IPS DF 6.9 (cell line): Measurements from ENCODE around the gene TPO.
"Not testable (repeated sequence)": the region's sequence is repeated elsewhere in the genome, so short reads cannot be mapped to it uniquely, and the experiment has no call there.

ENCODE experiments used
- DNase-seq: peaks from one replicate; pipeline ENCODE4 v3.0.0-alpha.2; 2013; ENCODE audit warnings: low read depth, low spot score
- H3K27ac ChIP-seq: one replicate; pipeline ENCODE4 v1.5.1; 2013; ENCODE audit warnings: low read length, control low read depth
- H3K27me3 ChIP-seq: 2 replicates; pipeline ENCODE4 v1.6.1; 2013; ENCODE audit warnings: mild to moderate bottlenecking, low read length; ENCODE audit not compliant: control insufficient read depth, insufficient read depth
- H3K36me3 ChIP-seq: 2 replicates; pipeline ENCODE4 v1.6.1; 2013; ENCODE audit warnings: low read length; ENCODE audit not compliant: control insufficient read depth, insufficient read depth
- H3K4me1 ChIP-seq: 2 replicates; pipeline ENCODE4 v1.6.1; 2013; ENCODE audit warnings: low read length; ENCODE audit not compliant: control insufficient read depth, insufficient read depth
- H3K4me3 ChIP-seq: 2 replicates; pipeline ENCODE4 v1.5.1; 2013; ENCODE audit warnings: mild to moderate bottlenecking, low read length
- H3K9me3 ChIP-seq: 2 replicates; pipeline ENCODE4 v1.6.1; 2013; ENCODE audit warnings: low read length, inconsistent platforms; ENCODE audit not compliant: control insufficient read depth, insufficient read depth
- WGBS: extraction: QIAGEN DNeasy Blood & Tissue Kit; methylation state at CpG from one replicate; pipeline ENCODE4 v1.1.7; 2013; ENCODE audit warnings: mixed read lengths, missing lambda C conversion rate; ENCODE audit not compliant: insufficient read length, insufficient coverage; 5-methylcytosine and 5-hydroxymethylcytosine counted together

TPO gene

GRCh38 chr2:1403565-1403964, 9.7 kb upstream of the TPO start:
- Histone ChIP-seq H3K9me3 (no peaks in the 10 kb centered on the region), H3K27me3 (no peaks in the 10 kb centered on the region), H3K4me3 (no peak overlapping the region), H3K27ac (no peak overlapping the region), H3K36me3 (no peaks in the 10 kb centered on the region), H3K4me1 (no peaks in the 10 kb centered on the region)
- WGBS, result no CpG with 5 or more reads among the region's 12 CpGs
- DNase-seq, result no peak

- Histone ChIP-seq H3K9me3 (no peaks in the 10 kb centered on the region), H3K36me3 (no peaks in the 10 kb centered on the region), H3K4me3 (no peak overlapping the region), H3K27me3 (no peaks in the 10 kb centered on the region), H3K27ac (no peak overlapping the region), H3K4me1 (no peaks in the 10 kb centered on the region)
- 100% methylated on average over 1 of the region's 1 CpG for WGBS
- DNase-seq, result no peak
Measured at GRCh38 chr2:1405124-1405523, 8.1 kb upstream of the TPO start.

GRCh38 chr2:1405967-1406366, 7.3 kb upstream of the TPO start:
- Histone ChIP-seq H3K27me3 (no peaks in the 10 kb centered on the region), H3K4me3 (no peak overlapping the region), H3K9me3 (no peaks in the 10 kb centered on the region), H3K4me1 (no peaks in the 10 kb centered on the region), H3K36me3 (no peaks in the 10 kb centered on the region), H3K27ac (no peak overlapping the region)
- DNase-seq, result no peak
- WGBS, result no CpG with 5 or more reads among the region's 3 CpGs

- Histone ChIP-seq H3K4me1 (no peaks in the 10 kb centered on the region), H3K9me3 (no peaks in the 10 kb centered on the region), H3K4me3 (no peak overlapping the region), H3K27me3 (no peaks in the 10 kb centered on the region), H3K27ac (no peak overlapping the region), H3K36me3 (no peaks in the 10 kb centered on the region)
- no CpG with 5 or more reads among the region's 2 CpGs for WGBS
- no peak for DNase-seq
Measured at GRCh38 chr2:1406434-1406833, 6.8 kb upstream of the TPO start.

GRCh38 chr2:1407950-1408675, 5.2 kb upstream of the TPO start:
- Histone ChIP-seq H3K9me3 (no peaks in the 10 kb centered on the region), H3K36me3 (no peaks in the 10 kb centered on the region), H3K4me1 (no peaks in the 10 kb centered on the region), H3K27me3 (no peaks in the 10 kb centered on the region), H3K27ac (no peak overlapping the region), H3K4me3 (no peak overlapping the region)
- no CpG with 5 or more reads among the region's 16 CpGs for WGBS
- no peak for DNase-seq

- Histone ChIP-seq H3K36me3 (no peaks in the 10 kb centered on the region), H3K27ac (no peak overlapping the region), H3K27me3 (no peaks in the 10 kb centered on the region), H3K4me1 (no peaks in the 10 kb centered on the region), H3K4me3 (no peak overlapping the region), H3K9me3 (no peaks in the 10 kb centered on the region)
- no CpG with 5 or more reads among the region's 13 CpGs for WGBS
- DNase-seq, result no peak
Measured at GRCh38 chr2:1414121-1414520, 858 bp downstream of the TPO start.

- not testable (repeated sequence) for H3K36me3 ChIP-seq, H3K9me3 ChIP-seq, H3K4me3 ChIP-seq, H3K27me3 ChIP-seq, DNase-seq, H3K4me1 ChIP-seq, H3K27ac ChIP-seq
- WGBS, result no CpG with 5 or more reads among the region's 11 CpGs
Measured at GRCh38 chr2:1414901-1415300, 1.6 kb downstream of the TPO start.

- H3K4me1 ChIP-seq, result no peaks in the 10 kb centered on the region
- H3K36me3 ChIP-seq, result no peaks in the 10 kb centered on the region
- H3K9me3 ChIP-seq, result no peaks in the 10 kb centered on the region
- no peak overlapping the region for H3K27ac ChIP-seq
- H3K4me3 ChIP-seq, result no peak overlapping the region
- WGBS, result no CpG with 5 or more reads among the region's 6 CpGs
- DNase-seq, result no peak
- H3K27me3 ChIP-seq, result no peaks in the 10 kb centered on the region
Measured at GRCh38 chr2:1415501-1415900, 2.2 kb downstream of the TPO start.

- no peaks in the 10 kb centered on the region; the same call in 1 of the 2 replicates for H3K4me1 ChIP-seq
- H3K9me3 ChIP-seq, result no peaks in the 10 kb centered on the region
- H3K4me3 ChIP-seq, result no peak overlapping the region
- no peaks in the 10 kb centered on the region for H3K36me3 ChIP-seq
- H3K27ac ChIP-seq, result no peak overlapping the region
- DNase-seq, result no peak
- H3K27me3 ChIP-seq, result no peaks in the 10 kb centered on the region
- WGBS, result no CpG with 5 or more reads among the region's 3 CpGs
Measured at GRCh38 chr2:1418566-1418965, 5.3 kb downstream of the TPO start.

GRCh38 chr2:1420746-1421480, 7.7 kb downstream of the TPO start:
- no peaks in the 10 kb centered on the region; the same call in 1 of the 2 replicates for H3K4me1 ChIP-seq
- no peaks in the 10 kb centered on the region for H3K36me3 ChIP-seq
- no peaks in the 10 kb centered on the region for H3K27me3 ChIP-seq
- no CpG with 5 or more reads among the region's 23 CpGs for WGBS
- H3K4me3 ChIP-seq, result no peak overlapping the region
- DNase-seq, result no peak
- no peak overlapping the region for H3K27ac ChIP-seq
- H3K9me3 ChIP-seq, result no peaks in the 10 kb centered on the region

- no CpG with 5 or more reads among the region's 14 CpGs for WGBS
- Histone ChIP-seq H3K27me3 (no peaks in the 10 kb centered on the region), H3K4me1 (no peaks in the 10 kb centered on the region; the same call in 1 of the 2 replicates), H3K27ac (no peak overlapping the region), H3K36me3 (no peaks in the 10 kb centered on the region), H3K4me3 (no peak overlapping the region), H3K9me3 (no peaks in the 10 kb centered on the region)
- DNase-seq, result no peak
Measured at GRCh38 chr2:1421731-1422130, 8.5 kb downstream of the TPO start.
